ENCODE data around the gene PUS7. TPM values are rescaled to one million over a fixed set of nuclear protein-coding genes. Genes with fewer than 3 reads are reported as not detected.
"Not testable (repeated sequence)": the region's sequence is repeated elsewhere in the genome, so short reads cannot be mapped to it uniquely, and the experiment has no call there.

Gene PUS7
- total and polyA plus RNA-seq, 2 of the 4 experiments (the other 2 are of a cell fraction) = 11.7 to 17.0 TPM

DNA sequence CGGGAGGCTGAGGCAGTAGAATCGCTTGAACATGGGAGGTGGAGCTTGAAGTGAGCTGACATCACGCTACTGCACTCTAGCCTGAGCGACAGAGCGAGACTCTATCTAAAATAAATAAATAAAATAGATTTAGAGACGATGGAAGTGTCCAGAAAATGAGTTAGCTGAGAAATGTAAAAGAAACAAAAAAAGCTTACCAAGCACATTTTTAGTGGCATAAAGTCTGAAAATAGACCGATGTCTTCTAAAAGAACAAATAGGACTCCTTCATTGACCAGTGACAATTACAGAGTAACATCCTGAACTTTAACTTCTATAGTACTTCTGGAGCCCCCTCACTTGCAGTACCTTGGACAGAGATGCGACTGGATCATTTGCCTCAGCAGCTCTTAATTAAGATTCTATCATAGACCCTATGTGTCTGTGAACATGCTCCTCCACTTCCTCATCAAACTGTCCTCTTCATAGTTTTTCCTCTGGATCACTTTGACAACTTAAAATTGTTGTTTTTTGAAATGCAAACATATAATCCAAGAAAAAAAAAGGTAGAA, 108.1 kb downstream of the PUS7 start:
- in situ Hi-C loops (cut with MboI; ENCODE audit: low sequenced_read_pairs) (no loop called here), dilution Hi-C loops (cut with HindIII; ENCODE audit: low sequenced_read_pairs, unreplicated experiment) (no loop called here), intact Hi-C loops (cut with micrococcal nuclease) (no loop called here)
- H2AK5ac ChIP-seq (ENCODE audit: low read depth, low read length) = no peak overlapping the region
- no peak overlapping the region for H3K4me2 ChIP-seq (ENCODE audit: low read depth, low read length)
- TF ChIP-seq, protein P1, sequence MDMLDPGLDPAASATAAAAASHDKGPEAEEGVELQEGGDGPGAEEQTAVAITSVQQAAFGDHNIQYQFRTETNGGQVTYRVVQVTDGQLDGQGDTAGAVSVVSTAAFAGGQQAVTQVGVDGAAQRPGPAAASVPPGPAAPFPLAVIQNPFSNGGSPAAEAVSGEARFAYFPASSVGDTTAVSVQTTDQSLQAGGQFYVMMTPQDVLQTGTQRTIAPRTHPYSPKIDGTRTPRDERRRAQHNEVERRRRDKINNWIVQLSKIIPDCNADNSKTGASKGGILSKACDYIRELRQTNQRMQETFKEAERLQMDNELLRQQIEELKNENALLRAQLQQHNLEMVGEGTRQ (IDR thresholded peaks at IDR 0.05; ENCODE audit: low read depth, low read length) = no peak
- TF ChIP-seq CHD1 (IDR thresholded peaks at IDR 0.05; ENCODE audit: low read depth, low read length) (no peak), FOS (IDR thresholded peaks at IDR 0.05; ENCODE audit: low read depth, low read length) (no peak), MAFK (IDR thresholded peaks at IDR 0.05; ENCODE audit: low read depth, low read length) (peak; percentile 83), POLR2A (IDR thresholded peaks at IDR 0.05; ENCODE audit: low read depth, low read length) (no peak)
- H2BK20ac ChIP-seq (ENCODE audit: low read depth, low read length) = no peak overlapping the region
- H3K9ac ChIP-seq (ENCODE audit: low read depth, low read length) = no peak overlapping the region
- no peaks in the 10 kb centered on the region for H3K79me1 ChIP-seq (ENCODE audit: low read depth in 1 of 2, low read length in 2 of 2)
- ChIA-PET CTCF (no interaction called here), POLR2A (ENCODE audit: unreplicated experiment) (no interaction called here)
- H2BK15ac ChIP-seq (ENCODE audit: low read depth, low read length) = no peak overlapping the region
- no peak overlapping the region for H4K91ac ChIP-seq (ENCODE audit: insufficient read depth, low read depth, low read length)
- no peaks in the 10 kb centered on the region for H4K20me1 ChIP-seq (ENCODE audit: insufficient read depth, low read length)
- no CpG with 5 or more reads among the region's 8 CpGs for WGBS, 2 experiments (ENCODE audit: extremely low coverage in 2 of 2, insufficient read length in 1 of 2)
- no TSS peak for BruUV-seq (replicated peaks)
- H3K36me3 ChIP-seq (ENCODE audit: control insufficient read depth, insufficient read depth, low read length) = no peaks in the 10 kb centered on the region
- H2AK9ac ChIP-seq (replicated peaks; ENCODE audit: low read depth, low read length, poor library complexity) = no peak overlapping the region
- ATAC-seq (ENCODE audit: low read depth) = no peak
- H3K9me1 ChIP-seq (ENCODE audit: insufficient read depth, low read length) = no peaks in the 10 kb centered on the region
- no peak overlapping the region for H4K5ac ChIP-seq (ENCODE audit: low read depth, low read length)
- H3K27ac ChIP-seq (ENCODE audit: insufficient read depth, low read length) = no peak overlapping the region
- no peak overlapping the region for H3K4ac ChIP-seq (ENCODE audit: low read depth, low read length)
- H2BK5ac ChIP-seq (ENCODE audit: low read depth, low read length, poor library complexity, severe bottlenecking) = no peak overlapping the region
- H3K27me3 ChIP-seq (ENCODE audit: control insufficient read depth, insufficient read depth, low read length) = peaks cover 2% of the 10 kb centered on the region; the same call in 1 of the 2 replicates
- H3K4me1 ChIP-seq (ENCODE audit: control insufficient read depth, insufficient read depth, low read length) = no peaks in the 10 kb centered on the region
- H3K18ac ChIP-seq (ENCODE audit: low read depth, low read length) = no peak overlapping the region
- peak; percentile 4 for DNase-seq
- no peak overlapping the region for H4K8ac ChIP-seq (ENCODE audit: low read depth in 2 of 2, low read length in 2 of 2)
- H3K14ac ChIP-seq (replicated peaks; ENCODE audit: low read depth, low read length) = no peak overlapping the region
- H3K23ac ChIP-seq (ENCODE audit: low read depth, low read length) = no peak overlapping the region
- H2BK120ac ChIP-seq (ENCODE audit: low read depth, low read length) = no peak overlapping the region
- H3K4me3 ChIP-seq (ENCODE audit: insufficient read depth, low read depth, low read length) = no peak overlapping the region
- H3K9me3 ChIP-seq (ENCODE audit: control insufficient read depth, insufficient read depth, low read length) = no peaks in the 10 kb centered on the region
- no peak overlapping the region for H2AFZ ChIP-seq (replicated peaks; ENCODE audit: low read length, poor library complexity)
- H3K56ac ChIP-seq (ENCODE audit: extremely low read depth, insufficient read depth, low read length) = no peak overlapping the region

DNA sequence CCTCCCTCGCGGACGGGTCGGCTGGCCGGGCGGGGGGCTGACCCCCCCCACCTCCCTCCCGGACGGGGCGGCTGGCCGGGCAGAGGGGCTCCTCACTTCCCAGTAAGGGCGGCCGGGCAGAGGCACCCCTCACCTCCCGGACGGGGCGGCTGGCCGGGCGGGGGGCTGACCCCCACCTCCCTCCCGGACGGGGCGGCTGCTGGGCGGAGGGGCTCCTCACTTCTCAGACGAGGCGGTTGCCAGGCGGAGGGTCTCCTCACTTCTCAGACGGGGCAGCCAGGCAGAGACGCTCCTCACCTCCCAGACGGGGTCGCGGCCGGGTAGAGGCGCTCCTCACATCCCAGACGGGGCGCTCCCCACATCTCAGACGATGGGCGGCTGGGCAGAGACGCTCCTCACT, 111.3 kb downstream of the PUS7 start:
- DNase-seq; H3K23ac ChIP-seq (ENCODE audit: low read depth, low read length); H2BK15ac ChIP-seq (ENCODE audit: low read depth, low read length); H3K18ac ChIP-seq (ENCODE audit: low read depth, low read length); H4K91ac ChIP-seq (ENCODE audit: insufficient read depth, low read depth, low read length); CTCF ChIA-PET; dilution Hi-C loops (cut with HindIII; ENCODE audit: low sequenced_read_pairs, unreplicated experiment); H2BK20ac ChIP-seq (ENCODE audit: low read depth, low read length); H2AK5ac ChIP-seq (ENCODE audit: low read depth, low read length); H3K36me3 ChIP-seq (ENCODE audit: control insufficient read depth, insufficient read depth, low read length); H4K8ac ChIP-seq (ENCODE audit: low read depth in 2 of 2, low read length in 2 of 2); H2BK5ac ChIP-seq (ENCODE audit: low read depth, low read length, poor library complexity, severe bottlenecking); H3K9me1 ChIP-seq (ENCODE audit: insufficient read depth, low read length); H3K9ac ChIP-seq (ENCODE audit: low read depth, low read length); H2AK9ac ChIP-seq (replicated peaks; ENCODE audit: low read depth, low read length, poor library complexity); POLR2A ChIA-PET (ENCODE audit: unreplicated experiment); H3K56ac ChIP-seq (ENCODE audit: extremely low read depth, insufficient read depth, low read length); H3K79me1 ChIP-seq (ENCODE audit: low read depth in 1 of 2, low read length in 2 of 2); ATAC-seq (ENCODE audit: low read depth); in situ Hi-C loops (cut with MboI; ENCODE audit: low sequenced_read_pairs); H2BK120ac ChIP-seq (ENCODE audit: low read depth, low read length); intact Hi-C loops (cut with micrococcal nuclease); H4K20me1 ChIP-seq (ENCODE audit: insufficient read depth, low read length); BruUV-seq (replicated peaks); H3K4me1 ChIP-seq (ENCODE audit: control insufficient read depth, insufficient read depth, low read length); H3K4me3 ChIP-seq (ENCODE audit: insufficient read depth, low read depth, low read length); H3K14ac ChIP-seq (replicated peaks; ENCODE audit: low read depth, low read length); H3K4ac ChIP-seq (ENCODE audit: low read depth, low read length); H3K9me3 ChIP-seq (ENCODE audit: control insufficient read depth, insufficient read depth, low read length); H3K4me2 ChIP-seq (ENCODE audit: low read depth, low read length); H2AFZ ChIP-seq (replicated peaks; ENCODE audit: low read length, poor library complexity); H3K27ac ChIP-seq (ENCODE audit: insufficient read depth, low read length); H4K5ac ChIP-seq (ENCODE audit: low read depth, low read length); H3K27me3 ChIP-seq (ENCODE audit: control insufficient read depth, insufficient read depth, low read length): not testable (repeated sequence)
- no CpG with 5 or more reads among the region's 36 CpGs for WGBS, 2 experiments (ENCODE audit: extremely low coverage in 2 of 2, insufficient read length in 1 of 2)
